ENCODE data around the gene HOXC5.

HOXC5 gene

GRCh38 chr12:54045401-54045800, 12.6 kb downstream of the HOXC5 start:
- no peak for DNase-seq (ENCODE audit: extremely low read depth in 1 of 2, low read depth in 1 of 2)

- no peak for DNase-seq (ENCODE audit: extremely low read depth in 1 of 2, low read depth in 1 of 2)
These were observed 13.1 kb downstream of the HOXC5 start for GRCh38 chr12:54045868-54046521.

- DNase-seq (ENCODE audit: extremely low read depth in 1 of 2, low read depth in 1 of 2) = no peak
These were observed 13.9 kb downstream of the HOXC5 start for GRCh38 chr12:54046809-54047159.

GRCh38 chr12:54047160-54047963, 14.5 kb downstream of the HOXC5 start:
- DNase-seq (ENCODE audit: extremely low read depth in 1 of 2, low read depth in 1 of 2) = no peak

GRCh38 chr12:54047964-54048303, 15.1 kb downstream of the HOXC5 start:
- DNase-seq (ENCODE audit: extremely low read depth in 1 of 2, low read depth in 1 of 2) = no peak

- no peak for DNase-seq (ENCODE audit: extremely low read depth in 1 of 2, low read depth in 1 of 2)
These were observed 15.7 kb downstream of the HOXC5 start for GRCh38 chr12:54048406-54049093.

- no peak for DNase-seq (ENCODE audit: extremely low read depth in 1 of 2, low read depth in 1 of 2)
These were observed 16.3 kb downstream of the HOXC5 start for GRCh38 chr12:54049108-54049507.

GRCh38 chr12:54050482-54050810, 17.6 kb downstream of the HOXC5 start:
- DNase-seq (ENCODE audit: extremely low read depth in 1 of 2, low read depth in 1 of 2) = no peak

- DNase-seq (ENCODE audit: extremely low read depth in 1 of 2, low read depth in 1 of 2) = no peak
These were observed 18.4 kb downstream of the HOXC5 start for GRCh38 chr12:54051026-54051842.

- no peak for DNase-seq (ENCODE audit: extremely low read depth in 1 of 2, low read depth in 1 of 2)
These were observed 19.1 kb downstream of the HOXC5 start for GRCh38 chr12:54051874-54052437.

- no peak for DNase-seq (ENCODE audit: extremely low read depth in 1 of 2, low read depth in 1 of 2)
These were observed 19.7 kb downstream of the HOXC5 start for GRCh38 chr12:54052438-54053002.

- DNase-seq (ENCODE audit: extremely low read depth in 1 of 2, low read depth in 1 of 2) = no peak
These were observed 20.3 kb downstream of the HOXC5 start for GRCh38 chr12:54053003-54053750.

- no peak for DNase-seq (ENCODE audit: extremely low read depth in 1 of 2, low read depth in 1 of 2)
These were observed 21.2 kb downstream of the HOXC5 start, which contains the start of gene HOXC4 for GRCh38 chr12:54053751-54054741. HOXC4 (plus strand) TSS chr12:54053835; CDS start chr12:54053923, 88 bp downstream.

GRCh38 chr12:54054742-54055194, 21.9 kb downstream of the HOXC5 start:
- DNase-seq (ENCODE audit: extremely low read depth in 1 of 2, low read depth in 1 of 2) = no peak

- no peak for DNase-seq (ENCODE audit: extremely low read depth in 1 of 2, low read depth in 1 of 2)
These were observed 22.7 kb downstream of the HOXC5 start for GRCh38 chr12:54055552-54055951.

GRCh38 chr12:54056110-54056509, 23.3 kb downstream of the HOXC5 start:
- DNase-seq (ENCODE audit: extremely low read depth in 1 of 2, low read depth in 1 of 2) = no peak

- DNase-seq (ENCODE audit: extremely low read depth in 1 of 2, low read depth in 1 of 2) = no peak
These were observed 25.4 kb downstream of the HOXC5 start for GRCh38 chr12:54058128-54058768.

GRCh38 chr12:54059668-54060067, 26.8 kb downstream of the HOXC5 start:
- no peak for DNase-seq (ENCODE audit: extremely low read depth in 1 of 2, low read depth in 1 of 2)
